ENCODE results near the gene TNFRSF9. TPM values are rescaled to one million over a fixed set of nuclear protein-coding genes. Genes with fewer than 3 reads are reported as not detected.

TNFRSF9 gene
- total RNA-seq = 1 to 10 TPM in 1 of 5 donors, under 1 TPM in 4; 0.59 to 4.3 (median 0.88) TPM
- total RNA-seq (2013) = 3.1 TPM
- total RNA-seq = 1.00 to 700 (median 6.1) reads per million in 29 experiments

DNA sequence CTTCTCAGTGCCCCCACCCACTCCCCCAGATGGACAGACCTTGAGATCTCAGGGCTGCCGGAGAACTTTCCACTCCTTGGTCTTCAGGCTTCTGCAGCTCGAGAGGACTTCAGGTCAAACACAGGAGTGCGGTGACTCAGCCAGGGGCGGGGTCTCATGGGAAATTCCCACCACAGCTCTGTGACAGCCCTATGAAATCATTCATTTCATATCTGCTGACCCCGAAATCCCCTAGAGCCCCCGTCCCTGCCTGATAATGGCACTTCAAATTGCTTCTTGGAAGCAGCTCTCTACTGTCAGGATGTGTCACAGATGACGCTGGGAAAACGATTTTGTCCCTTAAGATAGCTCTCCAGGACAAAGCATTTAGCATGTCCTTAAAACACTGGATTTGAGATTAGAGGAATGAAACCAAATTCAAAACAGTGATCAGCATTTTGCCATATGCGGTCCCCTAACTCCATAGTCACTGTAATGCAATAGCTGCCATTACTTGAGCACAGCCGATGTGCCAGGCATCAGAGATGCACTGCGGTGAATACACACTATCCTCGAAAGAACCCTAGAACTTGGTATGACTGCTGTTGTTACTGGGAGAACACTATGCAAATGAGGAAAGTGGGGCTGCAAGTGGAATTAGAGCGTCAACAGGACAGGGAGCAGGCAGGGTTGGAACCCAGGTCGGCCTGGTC lies at the start of gene TNFRSF9:
TSS of gene TNFRSF9 (minus strand) at position 95 of the 692 bp plus-strand sequence. CDS start 845 bp downstream, outside the sequence.
- ChIA-PET POLR2A (interaction anchor here (0.6 to 1.3 kb wide), 2 partner anchors 10 to 130 kb away, joined by 3 to 4 read pairs; no protein-coding TSS in a partner anchor), CTCF (interaction anchor here (0.6 to 0.8 kb wide), 3 partner anchors 35 to 190 kb away, joined by 3 to 5 read pairs (median 3); no protein-coding TSS in a partner anchor)
- Histone ChIP-seq H3K4me3 (ENCODE audit: control insufficient read depth in 1 of 2, extremely low read depth in 1 of 2, low read length in 1 of 2) (no peak within 1 kb of the TSS), H3K9me3 (no peaks in the 10 kb centered on the region), H3K27ac (ENCODE audit: low read length) (peak within 1 kb of the TSS; percentile 7), H3K27me3 (replicated peaks in 1 of 2; ENCODE audit: control insufficient read depth in 2 of 2, extremely low read depth in 1 of 2, insufficient read depth in 2 of 2, low read length in 1 of 2) (peaks cover 5 to 27% of the 10 kb centered on the region in 2 experiments), H3K36me3 (ENCODE audit: control insufficient read depth in 2 of 2, extremely low read depth in 1 of 2, insufficient read depth in 1 of 2, low read length in 1 of 2) (no peaks in the 10 kb centered on the region), H3K4me1 (ENCODE audit: control insufficient read depth in 1 of 2, extremely low read depth in 1 of 2, insufficient read depth in 2 of 2, low read length in 2 of 2) (peaks cover 3 to 30% of the 10 kb centered on the region in 2 experiments)
- ATAC-seq (replicated peaks in 1 of 4) = peak; percentile 31 to 85 (median 44)
- 45% methylated on average over 13 of the region's 14 CpGs for whole genome bisulfite sequencing (ENCODE audit: insufficient coverage)
- no peaks in the 10 kb centered on the region for H3K9me3 Mint-ChIP-seq
- H3K27ac Mint-ChIP-seq = no peak within 1 kb of the TSS
- peaks cover 25 to 35% (median 26%) of the 10 kb centered on the region in 3 donors for H3K4me1 Mint-ChIP-seq
- H3K4me3 Mint-ChIP-seq = peak within 1 kb of the TSS; percentile 63 to 89 (median 76)
- H3K27me3 Mint-ChIP-seq = peaks cover 25 to 50% of the 10 kb centered on the region in 2 donors
- no peaks in the 10 kb centered on the region for H3K36me3 Mint-ChIP-seq
- DNase-seq = peak in 29 of 35 experiments; percentile 11 to 78 (median 33)

DNA sequence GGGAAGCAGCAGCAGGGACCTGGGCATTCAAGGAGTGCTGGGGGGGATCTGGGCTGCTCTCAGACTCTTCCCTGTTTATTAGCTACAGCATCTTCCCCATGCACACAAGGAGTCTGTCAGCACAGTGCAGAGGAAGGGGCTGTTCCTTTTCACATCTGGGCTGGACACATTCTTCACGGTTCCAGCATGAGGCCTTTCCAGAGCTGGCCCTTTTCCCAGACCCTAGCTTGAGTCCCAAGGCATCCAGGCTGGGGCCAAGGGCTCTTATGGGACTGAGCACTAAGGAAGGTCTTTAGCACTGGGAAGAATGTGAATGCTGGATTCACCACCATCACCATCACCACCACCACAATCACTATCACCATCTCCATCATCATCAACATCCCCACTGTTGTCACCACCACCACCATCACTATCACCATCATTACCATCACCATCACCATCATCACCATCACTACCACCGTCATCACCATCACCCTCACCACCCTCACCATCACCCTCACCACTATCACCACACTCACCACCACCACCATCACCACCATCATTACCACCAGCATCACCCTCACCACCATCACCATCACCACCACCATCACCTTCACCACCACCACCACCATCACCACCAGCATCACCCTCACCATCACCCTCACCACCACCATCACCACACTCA lies 49.3 kb upstream of the TNFRSF9 start:
- no peak overlapping the region for H3K4me3 Mint-ChIP-seq
- Histone ChIP-seq H3K27ac (ENCODE audit: low read length) (no peak overlapping the region), H3K27me3 (replicated peaks in 1 of 2; ENCODE audit: control insufficient read depth in 2 of 2, extremely low read depth in 1 of 2, insufficient read depth in 2 of 2, low read length in 1 of 2) (no peaks in the 10 kb centered on the region), H3K4me3 (ENCODE audit: control insufficient read depth in 1 of 2, extremely low read depth in 1 of 2, low read length in 1 of 2) (no peak overlapping the region), H3K4me1 (ENCODE audit: control insufficient read depth in 1 of 2, extremely low read depth in 1 of 2, insufficient read depth in 2 of 2, low read length in 2 of 2) (no peaks in the 10 kb centered on the region), H3K36me3 (ENCODE audit: control insufficient read depth in 2 of 2, extremely low read depth in 1 of 2, insufficient read depth in 1 of 2, low read length in 1 of 2) (peaks cover 8 to 19% of the 10 kb centered on the region in 2 donors), H3K9me3 (no peaks in the 10 kb centered on the region)
- no peaks in the 10 kb centered on the region for H3K27me3 Mint-ChIP-seq
- H3K4me1 Mint-ChIP-seq = no peaks in the 10 kb centered on the region
- no peak for ATAC-seq (replicated peaks in 1 of 4)
- no peaks in the 10 kb centered on the region for H3K9me3 Mint-ChIP-seq
- no peak overlapping the region for H3K27ac Mint-ChIP-seq
- ChIA-PET POLR2A (no interaction called here), CTCF (interaction anchor here in 1 of 2 donors (1.3 kb wide), 1 partner anchor 237 kb away, joined by 7 read pairs; no protein-coding TSS in a partner anchor)
- DNase-seq = no peak
- 76% methylated on average over 2 of the region's 2 CpGs for WGBS (ENCODE audit: insufficient coverage)
- H3K36me3 Mint-ChIP-seq = peaks cover 24% of the 10 kb centered on the region

DNA sequence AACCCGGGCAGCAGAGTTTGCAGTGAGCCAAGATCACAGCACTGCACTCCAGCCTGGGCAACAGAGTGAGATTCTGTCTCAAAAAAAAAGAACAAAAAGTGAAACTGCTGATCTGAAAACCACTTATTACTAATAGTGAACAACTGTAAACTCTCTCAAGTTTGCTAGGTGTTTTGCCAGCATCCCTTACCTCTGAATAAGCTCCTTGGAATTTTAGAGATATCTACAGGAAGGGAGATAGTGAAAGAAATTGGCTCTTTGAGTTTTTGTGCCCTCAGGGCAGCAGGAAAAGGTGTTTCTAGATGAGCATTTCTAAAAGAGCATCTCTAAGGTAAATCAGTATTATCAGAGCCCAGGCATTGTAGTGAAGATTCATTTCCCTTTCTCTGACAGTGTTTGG lies 47.9 kb upstream of the TNFRSF9 start:
- no peak overlapping the region for H3K4me3 ChIP-seq (ENCODE audit: control insufficient read depth in 1 of 2, extremely low read depth in 1 of 2, low read length in 1 of 2)
- Mint-ChIP-seq H3K4me3 (no peak overlapping the region), H3K4me1 (no peaks in the 10 kb centered on the region), H3K27me3 (no peaks in the 10 kb centered on the region), H3K36me3 (peaks cover 34% of the 10 kb centered on the region), H3K9me3 (no peaks in the 10 kb centered on the region), H3K27ac (no peak overlapping the region)
- H3K27me3 ChIP-seq (replicated peaks in 1 of 2; ENCODE audit: control insufficient read depth in 2 of 2, extremely low read depth in 1 of 2, insufficient read depth in 2 of 2, low read length in 1 of 2) = no peaks in the 10 kb centered on the region
- no peak for DNase-seq
- POLR2A ChIA-PET = interaction anchor here in 1 of 2 donors (0.6 kb wide), 1 partner anchor 101 kb away, joined by 8 read pairs; no protein-coding TSS in a partner anchor
- H3K4me1 ChIP-seq (ENCODE audit: control insufficient read depth in 1 of 2, extremely low read depth in 1 of 2, insufficient read depth in 2 of 2, low read length in 2 of 2) = no peaks in the 10 kb centered on the region
- peaks cover 9 to 32% of the 10 kb centered on the region in 2 donors for H3K36me3 ChIP-seq (ENCODE audit: control insufficient read depth in 2 of 2, extremely low read depth in 1 of 2, insufficient read depth in 1 of 2, low read length in 1 of 2)
- CTCF ChIA-PET = no interaction called here
- no peak for ATAC-seq (replicated peaks in 1 of 4)
- WGBS (ENCODE audit: insufficient coverage) = 78% methylated on average over 1 of the region's 1 CpG
- no peak overlapping the region for H3K27ac ChIP-seq (ENCODE audit: low read length)
- H3K9me3 ChIP-seq = no peaks in the 10 kb centered on the region

DNA sequence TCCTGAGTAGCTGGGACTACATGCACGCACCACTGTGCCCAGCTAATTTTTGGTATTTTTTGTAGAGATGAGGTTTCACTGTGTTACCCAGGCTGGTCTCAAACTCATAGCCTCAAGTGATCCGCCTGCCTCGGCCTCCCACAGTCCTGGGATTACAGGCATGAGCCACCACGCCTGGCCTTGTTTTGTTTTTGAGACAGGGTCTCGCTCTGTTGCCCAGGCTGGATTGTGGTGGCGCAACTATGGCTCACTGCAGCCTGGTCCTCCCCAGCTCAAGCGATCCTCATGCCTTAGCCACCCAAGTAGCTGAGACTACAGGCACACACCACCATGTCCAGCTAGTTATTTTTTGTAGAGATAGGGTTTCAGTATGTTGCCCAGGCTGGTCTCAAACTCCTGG lies 46.9 kb upstream of the TNFRSF9 start:
- Mint-ChIP-seq H3K27me3 (no peaks in the 10 kb centered on the region), H3K9me3 (no peaks in the 10 kb centered on the region), H3K36me3 (peaks cover 36% of the 10 kb centered on the region), H3K4me1 (peaks cover 2 to 4% (median 3%) of the 10 kb centered on the region in 3 donors), H3K27ac (no peak overlapping the region), H3K4me3 (no peak overlapping the region)
- Histone ChIP-seq H3K4me3 (ENCODE audit: control insufficient read depth in 1 of 2, extremely low read depth in 1 of 2, low read length in 1 of 2) (no peak overlapping the region), H3K27ac (ENCODE audit: low read length) (no peak overlapping the region), H3K27me3 (replicated peaks in 1 of 2; ENCODE audit: control insufficient read depth in 2 of 2, extremely low read depth in 1 of 2, insufficient read depth in 2 of 2, low read length in 1 of 2) (no peaks in the 10 kb centered on the region), H3K4me1 (ENCODE audit: control insufficient read depth in 1 of 2, extremely low read depth in 1 of 2, insufficient read depth in 2 of 2, low read length in 2 of 2) (peaks cover 1 to 6% of the 10 kb centered on the region in 2 experiments), H3K36me3 (ENCODE audit: control insufficient read depth in 2 of 2, extremely low read depth in 1 of 2, insufficient read depth in 1 of 2, low read length in 1 of 2) (peaks cover 13 to 40% of the 10 kb centered on the region in 2 donors), H3K9me3 (no peaks in the 10 kb centered on the region)
- ChIA-PET POLR2A (no interaction called here), CTCF (interaction anchor here in 1 of 2 donors (0.7 kb wide), 1 partner anchor 306 kb away, joined by 5 read pairs; no protein-coding TSS in a partner anchor)
- DNase-seq (no peak), ATAC-seq (replicated peaks in 1 of 4) (no peak)
- 83% methylated on average over 2 of the region's 7 CpGs for WGBS (ENCODE audit: insufficient coverage)

DNA sequence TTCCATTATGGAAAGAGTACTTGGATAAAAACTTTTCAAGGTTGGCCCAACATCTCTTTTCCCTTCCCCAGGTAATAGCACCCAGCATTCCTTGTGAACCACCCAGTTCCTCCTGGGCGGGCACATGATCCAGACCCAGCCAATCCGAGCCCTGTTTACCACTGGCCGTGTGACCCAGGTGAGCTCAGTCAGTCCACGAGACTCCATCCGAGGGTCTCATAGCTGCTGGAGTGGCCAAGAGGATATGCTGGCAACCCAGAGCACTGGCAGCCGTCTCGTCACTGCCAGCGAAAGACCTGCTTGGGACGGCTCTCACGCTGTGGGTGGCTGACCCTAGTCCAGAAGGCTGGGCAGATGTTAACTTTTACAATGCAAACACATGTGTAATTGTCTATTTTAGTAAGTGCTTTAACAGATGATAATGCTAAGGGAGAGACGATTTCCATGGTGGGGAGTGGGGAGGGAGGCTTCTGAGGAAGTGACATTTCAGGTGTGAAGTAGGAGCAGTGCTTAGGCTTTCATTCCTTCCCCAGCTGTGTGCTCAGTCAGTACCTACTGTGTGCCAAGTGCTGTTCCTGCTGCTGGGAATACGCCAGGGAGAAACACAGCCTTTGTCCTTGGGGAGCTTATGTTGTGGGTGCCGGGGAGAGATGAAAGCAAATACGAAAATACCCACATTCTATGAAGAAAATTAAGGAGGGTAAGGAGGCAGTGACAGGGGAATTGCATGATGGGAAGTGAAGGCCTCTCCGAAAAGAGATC lies 45.4 kb upstream of the TNFRSF9 start:
- no peak overlapping the region for H3K4me3 ChIP-seq (ENCODE audit: control insufficient read depth in 1 of 2, extremely low read depth in 1 of 2, low read length in 1 of 2)
- Mint-ChIP-seq H3K27ac (no peak overlapping the region), H3K36me3 (peaks cover 42% of the 10 kb centered on the region), H3K4me3 (no peak overlapping the region), H3K4me1 (peaks cover 7% of the 10 kb centered on the region in 3 donors), H3K27me3 (no peaks in the 10 kb centered on the region), H3K9me3 (no peaks in the 10 kb centered on the region)
- POLR2A ChIA-PET = interaction anchor here in 1 of 2 donors (0.7 kb wide), 1 partner anchor 9 kb away, joined by 5 read pairs; no protein-coding TSS in a partner anchor
- 77% methylated on average over 6 of the region's 15 CpGs for WGBS (ENCODE audit: insufficient coverage)
- no peaks in the 10 kb centered on the region for H3K27me3 ChIP-seq (replicated peaks in 1 of 2; ENCODE audit: control insufficient read depth in 2 of 2, extremely low read depth in 1 of 2, insufficient read depth in 2 of 2, low read length in 1 of 2)
- CTCF ChIA-PET = no interaction called here
- no peaks in the 10 kb centered on the region for H3K9me3 ChIP-seq
- H3K36me3 ChIP-seq (ENCODE audit: control insufficient read depth in 2 of 2, extremely low read depth in 1 of 2, insufficient read depth in 1 of 2, low read length in 1 of 2) = peaks cover 13 to 45% of the 10 kb centered on the region in 2 donors
- ATAC-seq (replicated peaks in 1 of 4) (no peak), DNase-seq (no peak)
- no peak overlapping the region for H3K27ac ChIP-seq (ENCODE audit: low read length)
- peaks cover 2 to 13% of the 10 kb centered on the region in 2 experiments for H3K4me1 ChIP-seq (ENCODE audit: control insufficient read depth in 1 of 2, extremely low read depth in 1 of 2, insufficient read depth in 2 of 2, low read length in 2 of 2)

DNA sequence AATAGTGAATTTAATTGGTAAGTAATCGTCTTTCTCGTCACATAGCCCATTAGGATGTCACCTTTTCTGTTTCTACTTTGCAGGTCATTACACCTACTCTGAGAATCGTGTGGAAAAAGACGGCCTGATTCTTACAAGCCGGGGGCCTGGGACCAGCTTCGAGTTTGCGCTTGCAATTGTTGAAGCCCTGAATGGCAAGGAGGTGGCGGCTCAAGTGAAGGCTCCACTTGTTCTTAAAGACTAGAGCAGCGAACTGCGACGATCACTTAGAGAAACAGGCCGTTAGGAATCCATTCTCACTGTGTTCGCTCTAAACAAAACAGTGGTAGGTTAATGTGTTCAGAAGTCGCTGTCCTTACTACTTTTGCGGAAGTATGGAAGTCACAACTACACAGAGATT lies 44.2 kb upstream of the TNFRSF9 start:
- Histone ChIP-seq H3K27ac (ENCODE audit: low read length) (no peak overlapping the region), H3K4me1 (ENCODE audit: control insufficient read depth in 1 of 2, extremely low read depth in 1 of 2, insufficient read depth in 2 of 2, low read length in 2 of 2) (peaks cover 2 to 13% of the 10 kb centered on the region in 2 experiments), H3K4me3 (ENCODE audit: control insufficient read depth in 1 of 2, extremely low read depth in 1 of 2, low read length in 1 of 2) (no peak overlapping the region), H3K9me3 (no peaks in the 10 kb centered on the region), H3K27me3 (replicated peaks in 1 of 2; ENCODE audit: control insufficient read depth in 2 of 2, extremely low read depth in 1 of 2, insufficient read depth in 2 of 2, low read length in 1 of 2) (no peaks in the 10 kb centered on the region), H3K36me3 (ENCODE audit: control insufficient read depth in 2 of 2, extremely low read depth in 1 of 2, insufficient read depth in 1 of 2, low read length in 1 of 2) (peaks cover 8 to 53% of the 10 kb centered on the region in 2 donors)
- ATAC-seq (replicated peaks in 1 of 4) (no peak), DNase-seq (no peak)
- Mint-ChIP-seq H3K27me3 (no peaks in the 10 kb centered on the region), H3K4me3 (no peak overlapping the region), H3K4me1 (peaks cover 7 to 9% (median 7%) of the 10 kb centered on the region in 3 donors), H3K36me3 (peaks cover 41% of the 10 kb centered on the region), H3K27ac (no peak overlapping the region), H3K9me3 (no peaks in the 10 kb centered on the region)
- CTCF ChIA-PET = interaction anchor here in 1 of 2 donors (0.6 kb wide), 1 partner anchor 165 kb away, joined by 4 read pairs; no protein-coding TSS in a partner anchor
- POLR2A ChIA-PET = no interaction called here
- 98% methylated on average over 7 of the region's 15 CpGs for WGBS (ENCODE audit: insufficient coverage)

All from T-cell (primary cell).